Glutamatergic neuron (in vitro differentiated cells): ENCODE results near the gene MORF4L1. TPM values are rescaled to one million over a fixed set of nuclear protein-coding genes. Genes with fewer than 3 reads are reported as not detected.

Experiments used
- DNase-seq: peaks from one replicate; pipeline ENCODE4 v3.0.0; 2022
- H3K27ac Mint-ChIP-seq: one replicate; pipeline ENCODE4 v1.8.0; 2020; ENCODE audit warnings: mild to moderate bottlenecking, mixed read lengths, inconsistent platforms; ENCODE audit not compliant: unreplicated experiment
- H3K27me3 Mint-ChIP-seq: one replicate; pipeline ENCODE4 v1.8.0; 2020; ENCODE audit warnings: mild to moderate bottlenecking, moderate library complexity, mixed read lengths, inconsistent platforms; ENCODE audit not compliant: unreplicated experiment
- H3K36me3 Mint-ChIP-seq: one replicate; pipeline ENCODE4 v1.8.0; 2020; ENCODE audit warnings: mild to moderate bottlenecking, mixed read lengths, inconsistent platforms; ENCODE audit not compliant: unreplicated experiment
- H3K4me1 Mint-ChIP-seq: one replicate; pipeline ENCODE4 v1.8.0; 2020; ENCODE audit warnings: mild to moderate bottlenecking, low read depth, mixed read lengths, inconsistent platforms; ENCODE audit not compliant: unreplicated experiment
- H3K4me3 Mint-ChIP-seq: one replicate; pipeline ENCODE4 v1.8.0; 2020; ENCODE audit warnings: mild to moderate bottlenecking, mixed read lengths, inconsistent platforms; ENCODE audit not compliant: unreplicated experiment
- H3K9me3 Mint-ChIP-seq: one replicate; pipeline ENCODE4 v1.8.0; 2020; ENCODE audit warnings: mild to moderate bottlenecking, moderate library complexity, mixed read lengths, inconsistent platforms; ENCODE audit not compliant: unreplicated experiment
- total RNA-seq: library from RNA; stranded (reverse); fragmentation: NEBNext Ultra II Directional; extraction: Animal tissue kit (Norgen Biotek cat#: 25700); gene quantifications from one replicate; pipeline ENCODE4 v1.2.1, GENCODE V29; 2021; ENCODE audit not compliant: unreplicated experiment
- TF ChIP-seq, protein P1 (sequence below): fragments of 200-600 bp; sonication (generic); IDR thresholded peaks from one replicate; pipeline ENCODE4 v1.5.0; 2021; ENCODE audit not compliant: partially characterized antibody, unreplicated experiment

Gene MORF4L1
- total RNA-seq, 1 donor from 2014 or later, result 379 TPM

DNA sequence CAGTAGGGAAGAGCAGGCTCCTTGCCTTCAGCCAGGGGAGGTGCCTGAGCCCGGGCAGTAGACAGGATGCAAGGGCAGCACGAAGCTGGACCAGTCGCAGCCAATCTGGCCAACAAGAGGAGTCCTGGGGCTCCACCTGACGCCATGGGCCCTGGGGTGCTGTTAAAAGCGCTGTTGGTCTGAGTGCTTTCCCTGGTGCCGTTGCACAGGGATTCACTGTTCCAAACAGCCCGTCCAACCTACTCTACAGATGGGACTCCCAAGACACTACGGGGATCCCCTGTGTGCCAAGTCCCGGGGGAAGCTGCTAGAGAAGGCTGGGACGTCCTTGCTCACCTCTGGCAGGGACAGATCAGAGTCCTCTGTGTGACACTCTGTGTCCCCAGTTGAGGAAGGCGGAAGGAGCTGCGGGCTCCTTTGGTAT lies 71.5 kb downstream of the MORF4L1 start:
- Mint-ChIP-seq H3K4me3 (peak overlapping the region; percentile 69), H3K9me3 (no peaks in the 10 kb centered on the region), H3K36me3 (no peaks in the 10 kb centered on the region), H3K27me3 (peaks cover 5% of the 10 kb centered on the region), H3K27ac (no peak overlapping the region), H3K4me1 (no peaks in the 10 kb centered on the region)
- TF ChIP-seq, protein P1, sequence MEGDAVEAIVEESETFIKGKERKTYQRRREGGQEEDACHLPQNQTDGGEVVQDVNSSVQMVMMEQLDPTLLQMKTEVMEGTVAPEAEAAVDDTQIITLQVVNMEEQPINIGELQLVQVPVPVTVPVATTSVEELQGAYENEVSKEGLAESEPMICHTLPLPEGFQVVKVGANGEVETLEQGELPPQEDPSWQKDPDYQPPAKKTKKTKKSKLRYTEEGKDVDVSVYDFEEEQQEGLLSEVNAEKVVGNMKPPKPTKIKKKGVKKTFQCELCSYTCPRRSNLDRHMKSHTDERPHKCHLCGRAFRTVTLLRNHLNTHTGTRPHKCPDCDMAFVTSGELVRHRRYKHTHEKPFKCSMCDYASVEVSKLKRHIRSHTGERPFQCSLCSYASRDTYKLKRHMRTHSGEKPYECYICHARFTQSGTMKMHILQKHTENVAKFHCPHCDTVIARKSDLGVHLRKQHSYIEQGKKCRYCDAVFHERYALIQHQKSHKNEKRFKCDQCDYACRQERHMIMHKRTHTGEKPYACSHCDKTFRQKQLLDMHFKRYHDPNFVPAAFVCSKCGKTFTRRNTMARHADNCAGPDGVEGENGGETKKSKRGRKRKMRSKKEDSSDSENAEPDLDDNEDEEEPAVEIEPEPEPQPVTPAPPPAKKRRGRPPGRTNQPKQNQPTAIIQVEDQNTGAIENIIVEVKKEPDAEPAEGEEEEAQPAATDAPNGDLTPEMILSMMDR, result no peak
- DNase-seq, result no peak

DNA sequence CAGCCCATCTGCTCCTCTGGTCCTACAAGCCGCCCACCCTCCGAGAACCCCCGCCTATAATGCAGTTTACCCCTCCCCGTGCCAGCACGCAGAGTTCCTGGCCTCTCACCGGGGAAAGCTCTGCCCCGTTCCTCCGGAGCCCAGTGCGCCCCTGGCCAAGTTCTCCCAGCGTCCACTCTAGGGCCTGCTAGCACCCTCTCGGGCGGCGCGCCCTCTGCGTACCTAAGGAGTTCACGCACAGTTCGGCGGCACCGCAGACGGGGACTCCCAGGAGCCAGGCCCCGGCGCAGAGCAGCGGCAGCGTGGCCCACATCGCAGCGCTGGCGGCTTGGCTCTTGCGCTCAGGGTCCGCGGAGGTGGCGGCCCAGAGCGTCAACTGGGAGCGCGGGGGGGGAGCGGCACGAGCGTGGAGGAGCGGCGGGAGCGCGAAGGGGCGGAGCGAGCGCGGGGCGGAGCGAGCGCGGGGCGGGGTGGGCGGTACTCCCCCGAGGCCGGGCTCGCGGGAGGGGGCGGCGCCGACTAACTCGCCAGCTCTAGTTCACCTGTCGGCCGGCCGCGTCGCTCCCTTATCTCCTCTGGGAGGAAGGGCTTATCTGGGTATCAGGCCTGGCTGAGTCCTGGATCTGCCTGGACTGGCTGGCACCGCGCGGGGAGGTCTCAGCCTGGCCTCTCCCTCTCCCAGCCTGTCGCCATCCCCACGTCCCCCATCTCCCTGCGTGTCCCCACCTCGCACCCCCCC lies 72.1 kb downstream of the MORF4L1 start, which contains the start of gene CTSH:
Gene CTSH (minus strand): TSS at position 378 of the 739 bp plus-strand sequence. CDS start 65 bp downstream, at position 313.
- peak; percentile 65 for DNase-seq
- Mint-ChIP-seq H3K9me3 (peaks cover under 1% of the 10 kb centered on the region), H3K4me3 (peak within 1 kb of the TSS; percentile 69), H3K36me3 (no peaks in the 10 kb centered on the region), H3K4me1 (no peaks in the 10 kb centered on the region), H3K27ac (no peak within 1 kb of the TSS), H3K27me3 (peaks cover 5% of the 10 kb centered on the region)
- TF ChIP-seq, protein P1, result no peak

- Mint-ChIP-seq H3K4me3 (no peak overlapping the region), H3K27me3 (peaks cover 5% of the 10 kb centered on the region), H3K9me3 (peaks cover 2% of the 10 kb centered on the region), H3K27ac (no peak overlapping the region), H3K4me1 (no peaks in the 10 kb centered on the region), H3K36me3 (no peaks in the 10 kb centered on the region)
- TF ChIP-seq, protein P1, result no peak
- DNase-seq, result no peak
These were observed 73.8 kb downstream of the MORF4L1 start for GRCh38 chr15:78946493-78946892.

- H3K27me3 Mint-ChIP-seq, result peaks cover 6% of the 10 kb centered on the region
- no peak overlapping the region for H3K27ac Mint-ChIP-seq
These were observed 74.8 kb downstream of the MORF4L1 start for GRCh38 chr15:78947506-78947905.

More at GRCh38 chr15:78947506-78947905, 74.8 kb downstream of the MORF4L1 start:
- Mint-ChIP-seq H3K4me1 (no peaks in the 10 kb centered on the region), H3K9me3 (peaks cover 2% of the 10 kb centered on the region), H3K36me3 (no peaks in the 10 kb centered on the region), H3K4me3 (no peak overlapping the region)
- TF ChIP-seq, protein P1, result no peak
- no peak for DNase-seq

Other genes with a start within 250 kb of the MORF4L1 start
- 71.6 TPM for gene CHRNB4, start 231.7 kb upstream of the MORF4L1 start, total RNA-seq
- 181 TPM for gene ADAMTS7, start 61.4 kb upstream of the MORF4L1 start, total RNA-seq
- not detected for gene CTSH, start 72.2 kb downstream of the MORF4L1 start, total RNA-seq
- gene RASGRF1, start 217.9 kb downstream of the MORF4L1 start, total RNA-seq, result 0.32 TPM